Measurements from ENCODE around the gene DUSP14.

GRCh38 chr17:37521821-37522220 lies 32.1 kb downstream of the DUSP14 start:
- no peak for TF ChIP-seq JUN (IDR thresholded peaks at IDR 0.05; ENCODE audit: borderline replicate concordance, low read depth, low read length)
- no peak for TF ChIP-seq JUN (CRISPR knock-in tag; IDR thresholded peaks at IDR 0.05; ENCODE audit: borderline replicate concordance)
- TF ChIP-seq, protein P1, sequence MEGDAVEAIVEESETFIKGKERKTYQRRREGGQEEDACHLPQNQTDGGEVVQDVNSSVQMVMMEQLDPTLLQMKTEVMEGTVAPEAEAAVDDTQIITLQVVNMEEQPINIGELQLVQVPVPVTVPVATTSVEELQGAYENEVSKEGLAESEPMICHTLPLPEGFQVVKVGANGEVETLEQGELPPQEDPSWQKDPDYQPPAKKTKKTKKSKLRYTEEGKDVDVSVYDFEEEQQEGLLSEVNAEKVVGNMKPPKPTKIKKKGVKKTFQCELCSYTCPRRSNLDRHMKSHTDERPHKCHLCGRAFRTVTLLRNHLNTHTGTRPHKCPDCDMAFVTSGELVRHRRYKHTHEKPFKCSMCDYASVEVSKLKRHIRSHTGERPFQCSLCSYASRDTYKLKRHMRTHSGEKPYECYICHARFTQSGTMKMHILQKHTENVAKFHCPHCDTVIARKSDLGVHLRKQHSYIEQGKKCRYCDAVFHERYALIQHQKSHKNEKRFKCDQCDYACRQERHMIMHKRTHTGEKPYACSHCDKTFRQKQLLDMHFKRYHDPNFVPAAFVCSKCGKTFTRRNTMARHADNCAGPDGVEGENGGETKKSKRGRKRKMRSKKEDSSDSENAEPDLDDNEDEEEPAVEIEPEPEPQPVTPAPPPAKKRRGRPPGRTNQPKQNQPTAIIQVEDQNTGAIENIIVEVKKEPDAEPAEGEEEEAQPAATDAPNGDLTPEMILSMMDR (IDR thresholded peaks at IDR 0.05 in 2 of 3, conservative IDR thresholded peaks at IDR 0.05 in 1 of 3; ENCODE audit: insufficient read depth in 2 of 3, low read depth in 1 of 3, low read length in 3 of 3): no peak
- TF ChIP-seq GABPB1 (CRISPR knock-in tag; IDR thresholded peaks at IDR 0.05): no peak
- no peak for TF ChIP-seq NRF1 (conservative IDR thresholded peaks at IDR 0.05 in 1 of 2, IDR thresholded peaks at IDR 0.05 in 1 of 2)
- TF ChIP-seq, protein P2, sequence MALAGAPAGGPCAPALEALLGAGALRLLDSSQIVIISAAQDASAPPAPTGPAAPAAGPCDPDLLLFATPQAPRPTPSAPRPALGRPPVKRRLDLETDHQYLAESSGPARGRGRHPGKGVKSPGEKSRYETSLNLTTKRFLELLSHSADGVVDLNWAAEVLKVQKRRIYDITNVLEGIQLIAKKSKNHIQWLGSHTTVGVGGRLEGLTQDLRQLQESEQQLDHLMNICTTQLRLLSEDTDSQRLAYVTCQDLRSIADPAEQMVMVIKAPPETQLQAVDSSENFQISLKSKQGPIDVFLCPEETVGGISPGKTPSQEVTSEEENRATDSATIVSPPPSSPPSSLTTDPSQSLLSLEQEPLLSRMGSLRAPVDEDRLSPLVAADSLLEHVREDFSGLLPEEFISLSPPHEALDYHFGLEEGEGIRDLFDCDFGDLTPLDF (CRISPR knock-in tag; IDR thresholded peaks at IDR 0.05): no peak
- TF ChIP-seq RBM17 (IDR thresholded peaks at IDR 0.05; ENCODE audit: borderline replicate concordance, low read depth, low read length): no peak
- no peak for TF ChIP-seq TAF1 (IDR thresholded peaks at IDR 0.05; ENCODE audit: control insufficient read depth, extremely low read depth, insufficient read depth, low read length, severe bottlenecking)
- TF ChIP-seq MAX (CRISPR knock-in tag; IDR thresholded peaks at IDR 0.05): no peak
- TF ChIP-seq ZNF263 (CRISPR knock-in tag; IDR thresholded peaks at IDR 0.05; ENCODE audit: borderline replicate concordance): no peak
- no peak for TF ChIP-seq POLR2A (conservative IDR thresholded peaks at IDR 0.05)
- TF ChIP-seq ZNF311 (CRISPR knock-in tag; IDR thresholded peaks at IDR 0.05): no peak
